Cerebellar nuclear complex (tissue), 1 donor: ENCODE measurements around the gene MIDN.

Source experiments
- DNase-seq, 2 experiments: peaks; one replicate each; lab custom pipeline; 2025; lab: John Stamatoyannopoulos, UW

MIDN gene

GRCh38 chr19:1259206-1259875, 11.0 kb downstream of the MIDN start:
- no peak for DNase-seq

GRCh38 chr19:1259876-1260748, 11.7 kb downstream of the MIDN start:
- DNase-seq = no peak

- DNase-seq = peak in 1 of 2 experiments; percentile 79
Observed at GRCh38 chr19:1260749-1261537, 12.6 kb downstream of the MIDN start.

DNA sequence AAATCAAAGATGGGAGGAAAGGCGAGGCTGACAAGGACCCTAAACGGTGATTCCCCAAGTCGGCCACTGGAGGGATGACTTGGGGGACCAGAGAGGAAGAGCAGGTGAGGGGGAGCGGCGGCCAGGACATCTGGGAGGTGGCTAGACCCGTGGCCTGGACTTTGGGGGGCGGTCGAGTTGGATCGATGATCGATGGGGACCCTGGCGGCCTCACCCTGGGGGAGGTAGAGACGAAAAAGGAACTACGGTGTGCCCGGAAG, 13.1 kb downstream of the MIDN start:
- no peak for DNase-seq

- peak in 1 of 2 experiments; percentile 19 for DNase-seq
Observed at GRCh38 chr19:1261798-1262622, 13.6 kb downstream of the MIDN start.

DNA sequence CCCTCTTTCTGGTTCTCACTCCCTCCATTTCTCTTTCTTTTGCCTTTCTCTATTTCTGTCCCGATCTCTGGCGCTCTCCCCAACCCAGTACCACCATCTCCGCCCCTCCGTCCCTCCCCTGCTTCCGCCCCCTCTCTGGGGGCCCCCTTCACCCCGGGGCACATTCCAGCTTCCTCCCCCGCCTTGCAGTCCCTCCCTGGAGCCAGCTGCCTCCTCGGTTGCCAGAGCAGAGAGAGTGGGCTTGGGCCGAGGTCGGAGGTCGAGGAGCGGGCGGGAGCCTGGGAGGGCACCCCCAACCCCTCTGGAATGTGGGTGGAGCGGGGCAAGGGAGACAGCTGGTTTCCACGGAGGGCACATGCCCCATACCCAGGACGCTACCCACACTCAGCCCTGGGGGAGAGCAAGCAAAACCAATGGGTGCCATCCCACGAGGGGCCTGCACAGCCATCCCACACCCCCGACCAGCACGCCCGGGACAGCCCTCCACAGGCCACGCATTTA, 14.3 kb downstream of the MIDN start:
- DNase-seq = no peak

DNA sequence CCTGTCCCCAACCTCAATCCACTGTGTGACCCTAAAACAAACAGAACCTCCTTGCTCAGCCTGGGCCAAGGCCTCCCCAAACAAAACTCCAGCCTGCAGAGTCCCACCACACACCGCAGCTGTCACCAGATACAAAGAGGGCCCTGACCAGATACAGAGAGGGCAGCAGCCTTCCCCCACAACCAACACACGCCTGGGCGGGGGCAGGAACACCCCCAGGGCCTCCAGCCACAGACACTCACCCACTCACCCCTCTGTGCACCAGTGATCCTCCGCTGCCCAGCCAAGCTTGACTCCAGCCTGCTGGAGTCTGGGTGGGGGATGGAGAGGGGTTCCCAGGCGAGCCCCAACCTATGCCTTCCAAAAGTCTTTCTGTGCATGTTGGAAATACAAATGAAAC, 14.8 kb downstream of the MIDN start:
- no peak for DNase-seq

DNA sequence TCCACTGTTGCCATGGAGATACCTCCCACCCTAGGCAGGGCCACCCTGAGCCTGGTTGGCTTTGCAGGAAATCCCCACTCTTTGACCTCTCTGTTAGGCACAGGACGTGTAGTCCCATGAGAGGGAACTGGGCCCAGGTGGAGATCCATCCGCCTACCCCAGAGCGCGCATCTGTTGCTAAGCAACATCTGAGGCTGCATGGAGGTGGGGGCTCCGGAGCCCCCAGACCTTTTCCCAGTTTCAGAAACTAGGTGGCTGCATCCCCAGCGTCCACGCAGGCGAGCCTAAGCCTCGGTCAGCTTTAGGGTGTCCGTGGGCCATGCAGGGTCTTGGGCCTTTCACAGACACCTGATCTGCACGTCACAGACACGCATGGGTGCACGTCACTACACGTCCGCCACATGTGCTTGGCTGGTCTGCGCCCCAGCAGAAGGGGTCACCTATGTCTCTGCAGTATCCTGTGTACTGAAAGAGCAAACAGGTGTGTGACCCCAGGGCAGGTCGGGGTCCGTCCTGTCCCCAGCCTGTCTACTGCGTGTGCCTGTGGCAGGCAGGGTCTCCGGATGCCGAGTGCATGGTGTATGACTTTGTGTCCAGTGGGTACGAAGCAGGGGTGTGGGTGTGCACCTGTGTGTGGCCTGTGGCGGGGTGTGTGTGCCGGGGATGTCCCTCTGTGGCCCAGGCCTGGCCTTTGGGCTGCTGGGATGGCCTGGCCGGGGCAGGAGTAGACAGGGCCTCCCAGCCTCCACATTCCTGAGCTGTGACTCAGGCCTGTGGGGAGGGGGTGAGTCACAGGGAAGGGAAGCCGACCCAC, 16.6 kb downstream of the MIDN start:
- no peak for DNase-seq

DNA sequence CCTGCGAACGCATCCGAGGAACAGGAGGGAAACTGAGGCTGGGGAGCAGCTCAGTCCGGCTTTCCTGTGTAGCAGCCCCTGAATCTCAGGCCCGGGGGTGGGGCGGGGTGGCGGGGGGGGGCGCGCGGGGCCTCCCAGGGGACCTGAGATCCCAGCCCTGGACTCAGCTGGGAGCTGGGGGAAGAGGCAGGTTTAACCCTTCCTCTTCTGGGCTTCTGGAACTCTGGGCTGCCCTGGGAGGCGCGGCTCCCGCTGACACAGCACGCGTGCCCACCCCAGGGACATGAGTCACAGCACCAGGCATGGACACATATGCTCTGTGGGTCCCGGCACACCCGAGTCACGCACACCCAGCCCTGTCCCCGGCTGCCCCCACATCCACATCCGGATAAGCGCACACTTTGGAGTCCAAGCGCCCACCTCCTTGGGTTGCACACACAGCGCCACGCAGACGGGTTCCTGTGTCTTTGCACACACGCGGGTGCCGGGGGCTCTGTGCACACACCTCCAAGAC, 17.3 kb downstream of the MIDN start:
- no peak for DNase-seq

GRCh38 chr19:1266129-1266915, 17.9 kb downstream of the MIDN start:
- DNase-seq = peak in 1 of 2 experiments; percentile 75

DNA sequence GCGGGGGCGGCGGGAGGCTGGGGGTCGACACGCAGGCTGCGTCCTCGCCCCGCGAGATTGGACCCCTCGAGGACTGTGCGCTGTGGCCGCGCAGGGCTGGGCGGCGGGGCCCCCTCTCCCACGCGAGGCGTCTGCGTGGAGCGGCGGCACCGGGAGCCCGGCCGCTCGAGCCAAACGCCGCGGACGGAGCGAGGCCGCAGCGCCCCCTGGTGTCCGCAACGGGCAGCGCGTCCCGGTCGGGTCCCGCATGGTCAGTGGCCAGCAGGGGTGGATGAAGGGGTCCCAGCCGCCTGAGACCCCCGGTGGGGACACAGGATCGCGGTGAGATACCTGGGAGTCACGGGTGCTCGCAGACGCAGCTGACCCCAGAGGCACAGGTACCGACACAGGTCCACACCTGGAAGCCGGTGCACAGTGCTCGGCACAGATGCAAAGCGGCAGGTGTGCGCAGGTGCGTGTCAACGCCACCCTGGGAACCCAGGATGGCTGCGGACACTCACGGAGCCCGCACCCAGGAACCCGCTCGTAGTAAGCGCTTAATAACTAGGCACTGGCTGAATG, 18.6 kb downstream of the MIDN start:
- DNase-seq = no peak

DNA sequence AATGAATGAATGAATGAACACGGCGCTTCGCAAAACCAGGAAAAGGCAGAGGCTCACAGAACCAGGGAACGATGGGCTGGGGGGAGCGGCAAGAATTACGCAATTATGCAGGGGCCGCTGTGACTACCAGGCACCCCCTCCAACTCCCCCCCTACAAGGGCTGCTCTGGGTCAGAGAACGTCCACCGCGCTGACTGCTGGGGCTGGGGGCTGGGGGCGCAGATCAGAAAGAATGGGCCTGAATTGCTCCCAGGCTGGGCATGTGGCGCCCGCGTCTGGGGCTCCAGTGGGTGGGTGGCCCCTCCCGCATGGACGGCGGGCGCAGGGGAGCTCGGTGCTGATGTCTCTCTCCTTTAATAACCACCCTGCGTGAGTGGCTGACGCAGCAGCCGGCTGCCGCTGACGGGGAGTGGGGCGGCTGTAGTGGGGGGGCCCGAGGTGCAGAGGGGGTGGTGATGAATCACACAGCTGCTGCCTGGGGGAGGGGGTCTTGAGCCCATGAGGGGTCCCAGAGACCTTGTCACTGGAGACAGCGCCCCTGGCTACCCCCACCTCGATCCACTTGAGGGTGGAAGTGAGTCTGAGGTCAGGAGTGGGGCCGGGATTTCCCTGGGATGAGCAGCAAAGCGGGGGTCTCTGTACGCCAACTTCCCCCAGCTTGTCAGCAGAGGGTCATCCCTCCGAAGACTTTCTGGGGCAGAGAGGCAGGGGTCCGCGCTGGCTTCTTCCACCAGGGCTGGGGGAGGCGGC, 19.3 kb downstream of the MIDN start:
- DNase-seq = no peak

DNA sequence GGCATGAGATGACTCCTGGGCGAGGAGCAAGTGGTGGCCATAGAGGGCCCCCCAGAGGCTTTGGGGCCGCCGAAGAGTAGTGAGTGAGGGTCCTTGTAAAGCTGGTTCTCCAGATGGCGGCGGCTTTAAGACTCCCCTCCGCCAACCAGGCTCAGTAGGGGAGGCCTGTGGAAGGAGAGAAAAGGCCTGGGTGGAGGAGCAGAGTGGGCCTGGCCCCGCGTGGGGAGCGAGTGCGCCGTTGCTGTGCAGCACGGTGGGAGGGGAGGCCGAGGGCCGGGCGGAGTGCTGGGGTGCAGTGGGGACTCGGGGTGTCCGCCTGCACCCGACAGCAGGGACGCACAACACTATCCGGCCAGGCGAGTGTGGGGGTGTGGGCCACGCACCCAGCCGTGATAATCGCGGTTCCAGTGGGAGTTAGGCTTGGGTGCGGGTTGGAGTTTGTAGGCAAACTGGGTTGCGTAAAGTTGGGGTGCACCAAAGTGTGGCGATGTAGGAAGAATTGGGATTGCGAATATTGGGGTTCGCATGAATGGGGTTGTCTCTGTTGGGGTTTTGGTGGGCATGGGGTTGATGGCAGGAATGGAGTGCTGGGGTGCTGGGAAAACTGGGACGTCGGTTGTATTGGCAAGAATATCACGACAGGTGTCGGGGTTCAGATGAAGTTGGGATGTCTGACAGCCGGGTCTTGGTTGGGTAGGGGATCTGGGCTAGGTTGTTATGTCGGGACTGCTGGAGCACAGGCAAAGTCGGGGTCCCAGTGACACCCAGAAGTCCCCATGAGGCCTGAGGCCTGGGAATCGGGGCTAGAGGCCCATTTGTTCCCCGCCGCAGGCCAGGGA, 20.1 kb downstream of the MIDN start:
- no peak for DNase-seq

- DNase-seq = peak; percentile 96 to 97
Observed at GRCh38 chr19:1269065-1269477, 20.7 kb downstream of the MIDN start, which contains the start of gene CIRBP. Gene CIRBP (plus strand): TSS chr19:1269332. CDS start chr19:1270934, 1,602 bp downstream.

DNA sequence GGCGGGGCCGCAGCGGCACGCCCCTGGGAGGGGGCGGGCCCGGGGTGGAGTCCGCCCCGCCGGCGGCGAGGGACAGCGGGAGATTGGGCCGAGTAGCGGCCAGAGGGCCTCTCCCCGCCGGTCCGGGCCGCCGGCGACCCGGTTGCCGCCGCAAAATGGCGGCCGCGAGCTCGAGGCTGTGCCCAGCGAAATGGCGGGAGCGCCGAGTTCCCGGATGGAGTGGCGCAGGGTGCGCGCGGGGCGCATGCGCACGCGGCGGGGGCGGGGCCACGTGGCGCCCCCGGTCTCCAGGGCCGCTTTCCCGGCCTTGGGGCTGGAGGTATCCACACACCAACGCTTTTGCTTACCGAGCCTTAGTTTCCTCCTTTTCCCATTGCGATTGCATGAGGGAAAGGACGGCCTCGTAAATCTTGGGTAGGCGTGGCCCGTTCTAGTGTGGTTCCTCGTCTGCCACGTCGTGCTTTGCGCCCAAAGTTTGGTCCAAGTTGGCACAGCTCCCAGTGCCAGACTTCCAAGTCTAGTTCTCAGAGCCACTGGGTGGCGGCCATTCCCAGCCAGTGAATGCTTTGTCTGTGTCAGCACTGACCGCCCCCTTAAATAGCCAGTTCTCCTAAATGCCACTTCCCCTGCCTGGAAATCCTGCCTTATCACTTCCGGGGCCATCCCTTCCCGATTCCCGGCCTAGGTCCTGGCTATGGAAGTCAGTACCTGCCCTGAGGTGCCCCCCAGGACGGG, 21.3 kb downstream of the MIDN start:
- peak in 1 of 2 experiments; percentile 52 for DNase-seq

GRCh38 chr19:1270213-1270853, 21.9 kb downstream of the MIDN start:
- no peak for DNase-seq
